GM18873 (cell line): ENCODE measurements around the gene ARHGAP45.
"Not testable (repeated sequence)": the region's sequence is repeated elsewhere in the genome, so short reads cannot be mapped to it uniquely, and the experiment has no call there.

Experiments used
- ATAC-seq: cut with Tn5 transposase; IDR thresholded peaks from one replicate; pipeline ENCODE4 v1.9.1; 2021; ENCODE audit warnings: mild to moderate bottlenecking, moderate library complexity, moderate number of reproducible peaks; ENCODE audit not compliant: unreplicated experiment, low FRiP score

The ARHGAP45 gene

DNA sequence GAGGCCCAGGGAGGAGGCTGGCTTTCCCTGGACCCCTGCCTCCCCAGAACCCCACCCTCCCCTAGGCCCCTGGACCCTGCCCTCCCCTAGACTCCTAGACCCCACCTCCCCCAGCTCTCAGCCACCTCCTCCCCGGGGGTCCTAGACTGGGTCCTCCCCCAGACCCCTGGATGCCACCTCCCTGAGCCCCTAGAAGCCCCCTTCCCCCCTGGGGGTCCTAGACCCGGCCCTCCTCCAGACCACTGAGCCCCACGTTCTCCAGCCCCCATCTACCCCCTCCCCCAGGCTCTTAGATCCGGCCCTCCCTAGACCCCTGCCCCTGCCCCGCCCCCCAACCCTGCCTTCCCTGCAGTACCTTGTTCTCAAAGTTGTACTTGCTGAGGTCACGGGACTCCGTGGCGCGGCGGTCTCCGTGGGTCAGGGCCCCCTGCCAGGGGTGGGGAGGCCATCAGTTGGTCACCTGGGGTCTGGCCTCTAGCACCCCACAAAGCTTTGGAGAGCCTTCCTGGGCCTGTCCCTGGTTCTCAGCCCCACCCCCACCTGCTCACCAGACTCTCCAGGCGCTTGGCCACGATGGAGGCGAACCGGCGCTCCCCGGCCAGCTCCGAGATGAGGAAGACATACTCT lies 44.8 kb downstream of the ARHGAP45 start:
- ATAC-seq, result no peak

DNA sequence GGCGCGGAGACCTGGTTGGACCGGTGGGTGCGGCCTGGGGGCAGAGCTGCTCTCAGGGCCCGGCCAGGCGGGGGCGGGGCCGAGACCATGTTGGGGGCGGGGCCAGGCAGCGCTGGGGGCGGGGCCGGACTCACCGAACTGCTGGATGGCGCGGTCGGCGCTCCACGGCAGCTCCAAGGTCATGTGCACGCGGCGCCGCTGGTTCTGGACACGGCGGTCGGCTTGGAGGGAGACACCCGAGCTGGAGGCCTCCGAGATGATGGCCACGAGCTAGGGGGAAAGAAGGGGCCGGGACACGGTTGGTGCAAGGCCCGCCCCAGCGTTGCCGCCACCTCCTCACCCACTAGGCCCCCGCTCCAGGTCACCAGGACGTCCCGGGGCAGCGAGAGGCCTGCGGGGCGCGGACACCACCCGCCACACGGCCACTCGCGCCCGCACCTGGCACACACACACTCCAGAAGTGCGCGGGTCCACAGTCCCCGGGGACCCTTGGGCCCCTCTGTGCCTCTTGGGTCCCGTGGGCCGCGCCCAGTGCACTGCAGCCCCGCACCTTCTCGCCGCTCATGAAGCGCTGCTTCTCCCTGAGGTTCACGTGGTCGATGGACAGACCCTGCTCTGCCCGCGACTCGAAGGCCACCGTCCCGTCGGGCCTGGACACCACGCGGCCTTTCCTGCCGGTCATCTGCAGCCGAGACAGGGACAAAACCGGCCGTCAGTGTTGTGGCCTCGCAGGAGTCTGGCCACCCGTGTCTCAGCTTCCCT lies 45.5 kb downstream of the ARHGAP45 start:
- no peak for ATAC-seq

DNA sequence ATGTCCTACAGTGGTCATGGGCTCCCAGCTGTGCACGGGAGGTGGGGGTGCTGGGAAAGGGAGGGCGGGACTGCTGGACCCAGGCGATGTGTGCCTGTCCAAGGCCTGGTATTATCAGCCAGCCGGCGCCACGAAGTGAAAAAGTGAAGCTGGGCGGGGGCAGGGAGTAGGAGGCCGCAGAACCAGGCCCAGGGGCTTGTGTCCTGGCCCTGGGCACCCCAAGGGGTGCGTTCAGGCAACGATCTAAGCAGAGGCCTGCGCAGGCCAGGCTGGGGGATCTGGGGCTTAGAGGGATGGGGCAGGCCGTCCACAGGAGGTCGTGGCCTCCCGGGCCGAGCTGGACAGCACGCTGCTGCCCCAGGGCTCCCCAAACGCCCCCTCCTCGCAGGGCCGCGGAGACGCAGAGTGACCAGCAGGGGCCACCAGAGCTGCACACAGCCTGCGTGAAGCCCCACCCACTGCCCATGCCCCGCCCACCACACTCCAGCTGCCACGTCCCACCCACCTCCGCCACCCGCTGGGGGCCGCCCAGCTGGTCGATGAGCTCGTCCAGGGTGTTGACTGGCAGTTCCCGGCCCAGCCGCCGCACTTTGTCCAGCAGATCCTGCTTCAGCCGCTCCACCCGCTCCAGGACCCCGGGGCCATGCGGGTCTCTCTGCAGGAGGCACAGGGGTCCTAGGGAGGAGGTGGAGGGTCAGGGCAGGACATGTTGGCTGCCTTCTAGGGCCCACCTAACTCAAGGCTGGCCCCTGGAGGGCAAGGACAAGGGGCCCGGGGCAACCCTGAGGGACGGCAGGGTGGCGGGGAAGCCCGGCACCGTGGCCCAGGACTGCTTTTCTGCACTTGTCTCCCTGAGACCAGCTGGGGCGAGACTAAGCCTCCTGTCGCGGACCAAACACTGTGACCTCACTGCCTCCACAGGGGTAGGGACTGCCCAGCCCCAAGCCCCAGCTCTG lies 46.3 kb downstream of the ARHGAP45 start:
- ATAC-seq, result no peak

DNA sequence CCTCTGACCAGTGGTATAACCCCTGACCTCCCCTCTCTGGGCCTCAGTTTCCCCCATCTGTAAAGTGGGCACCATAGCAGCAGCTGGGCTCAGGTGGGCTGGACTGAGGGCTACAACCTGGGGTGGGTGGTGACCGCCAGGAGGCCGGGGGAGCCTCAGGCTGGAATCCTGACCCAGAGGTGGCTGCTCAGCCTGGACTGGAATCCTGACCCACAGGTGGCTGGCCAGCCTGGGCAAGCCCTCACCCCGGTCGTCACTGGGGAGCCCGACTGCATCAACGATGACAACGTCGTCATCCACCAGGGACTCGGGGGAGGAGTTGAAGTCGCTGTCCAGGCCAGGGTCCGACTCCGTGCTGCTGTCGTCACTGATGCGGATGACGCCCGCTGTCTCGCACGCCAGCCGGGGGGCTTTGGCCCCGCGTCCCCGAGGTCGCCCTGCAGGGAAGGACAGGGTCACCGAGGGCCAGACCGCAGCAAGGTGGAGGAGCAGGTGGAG lies 47.1 kb downstream of the ARHGAP45 start:
- ATAC-seq, result no peak

DNA sequence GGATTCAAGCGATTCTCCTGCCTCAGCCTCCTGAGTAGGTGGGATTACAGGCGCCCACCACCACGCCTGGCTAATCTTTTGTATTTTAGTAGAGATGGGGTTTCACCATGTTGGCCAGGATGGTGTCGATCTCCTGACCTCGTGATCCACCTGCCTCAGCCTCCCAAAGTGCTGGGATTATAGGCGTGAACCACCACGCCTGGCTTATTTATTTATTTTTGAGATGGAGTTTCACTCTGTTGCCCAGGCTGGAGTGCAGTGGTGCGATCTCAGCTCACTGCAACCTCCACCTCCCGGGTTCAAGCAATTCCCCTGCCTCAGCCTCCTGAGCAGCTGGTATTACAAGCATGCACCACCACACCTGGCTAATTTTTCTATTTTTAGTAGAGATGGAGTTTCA lies 47.8 kb downstream of the ARHGAP45 start:
- not testable (repeated sequence) for ATAC-seq

DNA sequence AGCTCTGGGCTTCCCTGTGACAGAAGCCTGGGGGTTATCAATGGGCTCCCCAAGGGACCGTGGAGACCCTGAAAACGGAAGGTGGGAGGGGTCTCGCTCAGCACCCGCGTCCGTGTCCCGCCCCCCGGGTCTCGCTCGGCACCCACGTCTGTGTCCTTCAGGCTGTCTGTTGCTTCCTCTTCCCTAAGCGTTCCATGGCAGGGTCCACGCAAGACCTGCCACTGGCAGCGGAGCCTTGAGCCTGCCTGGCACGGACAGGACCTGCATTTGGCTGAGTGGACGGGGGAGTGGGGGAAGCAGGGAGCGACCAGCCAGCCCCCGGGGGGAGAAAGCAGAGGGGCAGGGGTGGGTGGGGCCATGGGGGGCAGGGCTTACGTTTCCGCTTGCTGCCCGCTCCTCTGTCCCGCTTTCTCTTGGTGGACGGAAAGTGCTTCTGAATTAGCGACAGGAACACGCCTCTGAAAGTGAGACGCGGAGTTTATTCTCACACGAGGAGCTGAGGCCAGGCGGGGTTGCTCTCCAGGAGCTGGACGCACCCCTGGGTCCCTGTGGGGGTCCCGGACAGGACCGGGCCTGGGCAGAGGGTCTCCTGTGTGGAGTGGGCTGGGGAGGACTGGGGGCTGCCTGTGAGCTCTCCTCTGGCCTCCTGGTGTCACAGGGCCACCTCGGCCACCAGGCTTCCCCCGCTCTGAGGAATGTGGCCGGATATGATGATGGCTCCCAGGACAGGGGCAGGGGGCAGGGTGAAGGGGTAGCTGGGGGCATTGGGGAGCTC lies 48.9 kb downstream of the ARHGAP45 start:
- ATAC-seq, result no peak

DNA sequence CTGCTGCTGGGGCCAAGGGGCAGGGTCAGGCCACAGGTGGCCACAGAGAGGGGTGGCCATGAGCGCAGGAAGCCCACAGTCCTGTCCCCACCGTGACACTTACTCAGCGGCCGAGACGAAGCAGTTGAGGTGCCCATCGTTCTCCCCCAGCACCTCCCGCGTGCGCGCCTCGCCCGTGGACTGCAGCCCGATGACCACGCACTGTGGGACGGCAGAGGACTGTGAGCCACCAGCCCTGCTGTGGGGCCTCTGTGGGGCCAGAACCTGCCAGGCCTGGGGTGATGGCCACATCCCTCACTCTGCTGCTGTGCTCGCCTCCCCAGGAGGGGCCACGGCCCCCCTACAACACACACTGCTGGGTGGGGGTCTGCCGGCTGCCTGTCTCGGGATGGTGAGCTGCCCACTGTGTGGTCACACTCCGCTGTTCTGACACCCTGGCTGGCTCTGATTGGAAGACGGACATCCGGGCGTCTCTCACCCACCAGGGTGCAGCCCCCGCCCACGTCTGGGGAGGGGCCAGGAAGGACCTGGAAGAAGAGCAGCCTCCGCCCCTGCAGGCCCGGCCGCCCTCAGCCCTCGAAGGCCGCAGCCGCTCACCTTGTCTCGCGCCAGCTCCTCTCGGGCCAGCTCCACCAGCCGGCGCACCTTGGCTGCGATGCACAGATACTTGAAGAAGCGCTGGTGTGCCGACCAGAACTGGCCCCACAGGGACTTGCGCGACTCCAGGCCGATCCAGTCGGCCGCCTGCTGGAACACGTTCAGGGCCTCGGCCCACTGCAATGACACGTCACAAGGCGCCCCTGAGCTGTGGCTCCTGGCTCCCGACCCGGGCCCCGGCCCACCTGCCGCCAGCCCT lies 50.0 kb downstream of the ARHGAP45 start:
- ATAC-seq, result no peak

DNA sequence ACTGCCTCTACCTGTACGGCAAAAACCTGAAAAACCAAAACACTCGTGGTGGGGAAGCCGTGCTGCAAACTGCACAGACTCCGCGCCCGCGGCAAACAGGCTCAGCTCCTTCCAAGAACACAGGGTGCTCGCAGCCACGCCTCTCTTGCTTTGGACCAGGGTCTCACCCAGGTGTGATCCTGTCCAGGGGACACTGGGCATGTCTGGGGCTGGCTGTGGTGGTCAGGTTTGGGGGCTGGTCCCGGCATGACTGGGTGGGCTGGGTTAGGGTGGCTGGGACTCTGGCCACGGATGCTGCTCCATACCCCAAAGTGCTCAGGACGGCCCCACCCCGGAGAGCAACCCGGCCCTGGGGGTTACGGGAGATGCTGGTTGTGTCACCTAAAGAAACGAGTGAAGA lies 50.7 kb downstream of the ARHGAP45 start:
- ATAC-seq, result no peak

DNA sequence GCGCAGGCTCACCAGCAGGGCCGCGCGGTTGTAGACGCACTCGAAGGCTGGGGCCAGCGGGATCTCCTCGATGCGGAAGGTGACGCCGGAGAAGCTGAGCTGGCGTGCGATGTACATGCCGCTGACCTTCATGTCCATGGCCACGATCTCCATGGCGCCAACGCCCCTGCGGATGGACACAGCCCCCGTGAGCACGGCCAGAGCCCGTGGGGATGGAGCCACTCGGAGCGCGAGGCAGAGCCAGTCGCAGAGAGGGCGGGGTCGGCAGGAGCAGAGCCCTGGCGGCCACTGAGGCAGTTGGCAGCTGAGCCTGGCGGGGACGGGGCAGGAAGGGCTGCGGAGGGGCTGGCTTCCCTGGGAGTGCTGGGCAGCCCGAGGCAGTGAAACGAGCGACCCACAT lies 52.0 kb downstream of the ARHGAP45 start:
- ATAC-seq, result no peak

DNA sequence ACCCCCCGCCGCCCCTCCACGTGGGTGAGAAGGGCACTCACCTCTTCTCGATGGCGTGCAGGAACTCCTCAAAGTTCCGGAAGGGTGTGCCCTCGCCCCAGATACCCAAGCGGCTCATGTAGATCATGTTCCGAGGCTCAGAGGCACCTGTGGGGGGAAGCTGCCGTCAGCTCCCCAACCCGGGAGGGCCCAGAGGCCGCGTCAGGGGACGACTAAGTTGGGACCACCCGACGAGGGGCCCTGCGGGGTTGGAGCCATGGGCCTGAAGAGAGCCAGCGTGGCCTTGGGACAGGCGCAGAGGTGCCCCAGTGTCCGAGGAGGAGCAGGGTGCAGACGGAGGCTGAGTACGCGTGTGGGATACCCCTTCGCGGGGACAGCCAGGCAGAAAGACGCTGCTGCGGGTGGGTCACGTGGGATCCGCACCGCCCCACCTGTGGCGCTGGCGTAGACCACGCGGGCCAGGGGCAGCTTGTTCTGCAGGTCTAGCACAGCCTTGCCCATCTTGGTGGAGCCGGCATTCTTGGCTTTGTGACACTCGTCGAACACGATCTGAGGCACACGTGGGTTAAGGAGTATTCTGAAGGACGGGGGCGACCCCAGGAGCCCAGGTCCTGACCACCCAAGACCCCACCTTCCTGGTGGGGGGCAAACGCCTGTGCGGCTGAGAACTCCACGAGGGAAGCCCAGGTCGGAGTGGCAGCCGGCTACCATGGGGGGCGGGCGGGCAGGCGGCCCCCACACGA lies 52.7 kb downstream of the ARHGAP45 start:
- no peak for ATAC-seq

DNA sequence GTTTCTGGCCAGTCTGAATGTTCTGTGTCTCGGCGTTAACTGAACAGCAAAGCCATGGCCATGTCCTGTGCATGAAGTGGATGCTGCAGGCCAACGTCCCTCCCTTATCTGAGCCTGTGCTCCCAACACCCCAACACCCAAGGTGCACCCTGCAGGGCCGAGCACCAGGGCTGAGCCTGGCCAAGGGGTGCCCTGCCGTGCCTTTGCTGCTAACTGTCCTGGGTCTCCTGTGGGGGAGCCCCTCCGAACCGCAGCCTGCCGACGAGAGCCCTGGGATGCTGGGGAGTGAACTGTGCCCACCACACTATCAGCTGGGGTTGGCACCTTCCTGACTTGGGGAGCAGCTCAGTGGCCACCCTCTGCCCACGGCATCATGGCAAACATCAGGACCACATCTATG lies 54.4 kb downstream of the ARHGAP45 start:
- ATAC-seq, result no peak

DNA sequence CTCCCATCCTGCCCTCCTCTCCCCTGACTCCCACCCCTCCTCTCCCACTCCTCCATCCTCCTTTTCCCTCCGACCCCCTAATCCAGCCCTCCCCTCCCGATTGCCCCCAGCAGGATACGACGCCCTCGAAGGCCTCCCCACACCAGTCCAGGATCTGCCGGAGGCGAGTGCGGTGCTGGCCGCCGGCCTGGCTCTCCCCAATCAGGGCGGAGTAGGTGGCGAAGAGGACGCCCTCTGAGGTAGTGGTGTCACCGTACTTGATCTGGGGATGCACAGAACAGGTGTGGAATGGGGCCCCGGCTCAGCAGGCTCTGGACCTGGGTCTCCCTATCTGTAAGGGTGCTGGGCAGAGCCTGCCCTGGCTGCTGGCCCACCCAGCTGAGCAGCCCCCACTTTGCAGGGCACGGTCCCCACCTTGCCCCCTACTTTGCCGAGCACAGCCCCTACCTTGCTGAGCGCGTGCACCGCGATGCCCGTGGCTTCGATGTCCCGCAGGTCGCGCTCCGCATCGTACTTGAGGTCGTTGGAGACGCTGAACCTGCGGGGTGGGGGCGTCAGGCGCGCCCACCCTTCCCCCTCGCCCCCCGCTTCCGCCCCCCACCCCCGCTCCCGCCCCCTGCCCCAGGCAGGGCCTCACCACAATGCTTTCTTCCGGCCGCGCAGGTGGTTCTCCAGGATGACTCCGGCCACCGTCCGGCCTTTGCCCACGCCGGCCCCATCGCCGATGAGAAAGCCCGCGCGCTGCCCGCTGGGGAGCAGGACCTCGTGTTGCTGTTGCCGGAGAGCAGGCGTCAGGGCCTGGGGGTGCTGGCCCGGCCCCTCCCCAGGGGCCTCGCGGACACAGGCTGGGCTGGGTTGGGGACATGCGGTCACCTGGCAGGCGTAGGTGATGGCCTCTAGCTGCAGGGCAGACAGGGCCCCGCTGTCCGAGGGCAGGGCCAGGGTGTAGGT lies 55.3 kb downstream of the ARHGAP45 start:
- no peak for ATAC-seq

DNA sequence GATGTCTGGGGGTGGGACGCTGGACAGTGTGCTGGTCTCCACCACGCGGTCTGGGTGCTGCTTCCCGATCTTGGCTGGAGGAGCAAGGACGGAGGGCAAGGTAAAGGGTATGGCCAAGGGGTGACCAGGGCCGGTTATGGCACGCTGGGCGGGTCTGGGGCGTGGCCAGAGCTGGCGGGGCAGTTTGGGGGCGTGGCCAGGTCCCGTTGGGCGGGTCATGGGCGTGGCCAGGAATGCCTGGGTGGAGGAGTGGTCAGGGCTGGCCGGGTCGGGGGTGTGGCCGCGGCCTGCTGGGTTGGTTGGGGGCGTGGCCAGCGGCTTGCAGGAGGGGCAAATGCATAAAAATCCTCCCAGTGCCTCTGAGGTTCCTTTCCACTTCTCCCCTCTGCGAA lies 56.0 kb downstream of the ARHGAP45 start:
- no peak for ATAC-seq

DNA sequence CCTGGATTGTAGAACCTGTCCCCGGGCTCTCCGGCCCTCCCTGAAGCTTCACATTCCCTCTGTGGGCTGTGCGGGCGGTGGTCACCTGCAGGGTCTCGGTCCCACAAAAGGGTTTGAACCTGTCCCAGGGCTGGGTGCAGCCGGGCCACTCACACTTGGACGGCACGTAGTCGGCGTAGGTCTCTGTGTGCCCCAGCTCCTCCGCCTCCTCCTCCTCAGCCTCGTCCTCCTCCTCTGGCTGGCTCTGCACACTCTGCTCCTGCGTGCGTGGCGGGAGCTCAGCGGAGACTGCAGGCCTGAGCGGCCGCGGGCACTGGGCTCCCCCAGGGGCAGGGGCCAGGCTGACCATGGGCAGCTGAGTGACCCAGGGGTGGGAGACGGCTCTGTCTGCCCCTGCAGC lies 56.4 kb downstream of the ARHGAP45 start:
- no peak for ATAC-seq

DNA sequence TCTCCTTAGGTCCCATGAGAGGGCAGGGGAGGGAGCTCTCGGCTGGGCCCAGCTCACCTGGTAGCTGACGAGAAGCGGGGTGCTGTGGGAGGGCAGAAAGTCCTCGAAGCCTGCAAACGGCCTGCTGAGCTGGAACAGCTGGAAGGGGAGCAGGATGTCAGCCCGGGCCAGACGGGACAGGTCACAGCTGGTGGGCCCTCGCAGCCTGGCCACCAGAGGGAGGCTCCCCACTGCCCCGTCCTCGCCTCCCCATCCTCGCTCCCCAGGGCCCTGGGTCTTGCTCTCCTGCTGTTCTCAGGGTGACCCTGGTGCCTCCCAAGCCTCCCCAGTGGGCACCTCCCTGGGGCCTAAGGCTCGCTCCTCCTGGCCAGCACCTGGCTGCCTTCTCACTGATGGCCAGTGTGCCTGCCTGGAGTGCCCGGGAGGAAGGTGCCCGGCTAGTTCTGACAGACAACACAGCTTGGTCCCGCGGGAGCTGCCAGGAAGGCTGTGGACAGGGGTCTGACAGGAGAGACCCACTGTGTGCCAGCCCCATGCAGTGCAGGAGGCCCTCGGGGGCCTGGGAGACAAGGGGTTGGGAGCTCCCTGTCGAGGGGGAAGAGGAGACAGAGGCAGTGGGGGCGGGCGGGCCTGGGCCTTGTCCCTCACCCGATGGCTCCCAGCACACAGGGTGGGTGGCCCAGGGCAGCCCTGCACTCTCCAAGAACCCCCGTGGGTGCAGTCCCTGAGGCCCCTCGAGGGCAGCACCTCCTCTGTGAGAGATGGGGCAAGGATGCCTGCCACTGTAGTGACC lies 57.1 kb downstream of the ARHGAP45 start:
- no peak for ATAC-seq

DNA sequence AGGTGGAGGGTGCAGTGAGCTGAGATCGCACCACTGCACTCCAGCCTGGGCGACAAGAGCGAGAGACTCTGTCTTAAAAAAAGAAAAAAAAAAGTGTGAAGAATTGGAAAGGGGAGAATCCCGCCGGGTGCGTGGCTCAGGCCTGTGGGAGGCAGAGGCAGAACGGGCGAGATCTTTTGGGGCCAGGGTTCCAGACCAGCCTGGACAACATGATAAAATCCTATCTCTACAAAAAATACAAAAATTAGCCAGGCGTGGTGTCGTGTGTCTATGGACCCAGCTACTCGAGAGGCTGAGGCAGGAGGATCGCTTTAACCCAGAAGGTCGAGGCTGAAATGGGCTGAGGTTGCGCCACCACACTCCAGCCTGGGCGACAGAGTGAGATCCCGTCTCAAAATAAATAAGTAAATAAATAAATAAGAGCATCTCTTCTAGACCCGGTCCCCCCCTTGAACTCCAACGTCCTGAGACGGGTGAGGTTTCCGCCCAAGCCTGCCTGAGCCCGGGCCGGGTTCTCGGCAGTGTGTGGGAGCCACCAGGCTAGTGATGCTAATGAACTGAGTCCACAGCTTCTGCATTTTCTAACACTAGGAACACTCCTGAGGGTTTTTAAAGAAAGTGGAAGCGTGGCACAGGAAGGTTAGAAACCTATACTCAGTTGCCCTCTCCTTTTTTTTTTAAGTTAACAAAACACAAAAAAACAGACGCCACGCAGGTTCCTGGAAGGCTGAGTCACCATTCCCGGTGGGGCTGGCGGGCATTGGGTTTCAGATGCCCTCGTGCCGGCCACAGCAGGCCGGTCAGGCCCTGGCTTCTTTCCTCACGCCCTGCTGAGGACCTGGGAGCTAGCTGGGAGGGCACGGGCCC lies 58.9 kb downstream of the ARHGAP45 start:
- ATAC-seq, result no peak
